CD4-positive, alpha-beta T cell (primary cell): ENCODE results near the gene SNX17. TPM values are rescaled to one million over a fixed set of nuclear protein-coding genes. Genes with fewer than 3 reads are reported as not detected.

Experiments used
- ATAC-seq: fragments of 200-7000 bp; cut with Tn5 transposase; one replicate; pipeline ENCODE4 v1.10.0; 2022; ENCODE audit warnings: mild to moderate bottlenecking; ENCODE audit not compliant: poor library complexity
- CTCF ChIA-PET: fragments of 350-600 bp; sonication (Branson Sonifier 250); formaldehyde crosslinking; loops from one replicate; lab custom pipeline; 2021; ENCODE audit warnings: antibody characterized with exemption, inconsistent platforms; lab: Charles Lee
- POLR2A ChIA-PET: fragments of 350-600 bp; sonication (Branson Sonifier 250); formaldehyde crosslinking; loops from one replicate; lab custom pipeline; 2021; ENCODE audit warnings: antibody characterized with exemption, inconsistent platforms; lab: Charles Lee
- DNase-seq, 14 experiments: peaks; one replicate each; pipeline ENCODE4 v3.0.0-alpha.2; 2013 to 2020; ENCODE audit warnings: mixed read lengths in 2 of 14
- H3K27ac ChIP-seq, 2 donors: one replicate each; pipeline versions ENCODE4 v1.5.1 to v1.7.0; 2013; ENCODE audit warnings: low read length in 2 of 2, low read depth in 1 of 2, mild to moderate bottlenecking in 1 of 2
- H3K27me3 ChIP-seq, 2 experiments: 1 replicate in 1 of 2; 2 replicates in 1 of 2; pipeline versions ENCODE4 v1.6.1 to v1.7.0; 2013; ENCODE audit warnings: low read length in 2 of 2, control low read depth in 1 of 2, mild to moderate bottlenecking in 1 of 2, moderate library complexity in 1 of 2; ENCODE audit not compliant: insufficient read depth in 2 of 2, control insufficient read depth in 1 of 2
- H3K36me3 ChIP-seq: one replicate; pipeline ENCODE4 v1.6.1; 2013; ENCODE audit warnings: low read length, control low read depth; ENCODE audit not compliant: insufficient read depth
- H3K4me1 ChIP-seq: one replicate; pipeline ENCODE4 v1.6.1; 2013; ENCODE audit warnings: low read length, control low read depth; ENCODE audit not compliant: insufficient read depth
- H3K4me3 ChIP-seq: one replicate; pipeline ENCODE4 v1.5.1; 2013; ENCODE audit warnings: mild to moderate bottlenecking, low read length, moderate library complexity
- H3K9me3 ChIP-seq, 2 experiments: 1 replicate in 1 of 2; 2 replicates in 1 of 2; pipeline versions ENCODE4 v1.6.1 to v1.7.0; 2013; ENCODE audit warnings: low read length in 2 of 2, mild to moderate bottlenecking in 2 of 2, control low read depth in 1 of 2, moderate library complexity in 1 of 2; ENCODE audit not compliant: control insufficient read depth in 1 of 2, insufficient read depth in 1 of 2
- H3K27ac Mint-ChIP-seq: one replicate; pipeline ENCODE4 v1.8.0; 2020; ENCODE audit warnings: mixed read lengths
- H3K27me3 Mint-ChIP-seq: one replicate; pipeline ENCODE4 v1.8.0; 2021; ENCODE audit warnings: mixed read lengths
- H3K36me3 Mint-ChIP-seq: one replicate; pipeline ENCODE4 v1.8.0; 2021; ENCODE audit warnings: low read depth, mixed read lengths
- H3K4me1 Mint-ChIP-seq: one replicate; pipeline ENCODE4 v1.8.0; 2021; ENCODE audit warnings: low read depth, mixed read lengths
- H3K4me3 Mint-ChIP-seq: one replicate; pipeline ENCODE4 v1.8.0; 2020; ENCODE audit warnings: mild to moderate bottlenecking, mixed read lengths
- H3K9me3 Mint-ChIP-seq: one replicate; pipeline ENCODE4 v1.8.0; 2020; ENCODE audit warnings: mixed read lengths
- CTCF ChIP-seq: fragments of 200-600 bp; IDR thresholded peaks from one replicate; pipeline ENCODE4 v1.8.0; 2022; ENCODE audit warnings: antibody characterized with exemption, mild to moderate bottlenecking
- intact Hi-C, 2 experiments: fragments of 100-400 bp; cut with DNase I in 1 of 2; cut with micrococcal nuclease in 1 of 2; formaldehyde crosslinking; loops; one replicate each; pipeline versions ENCODE4 v1.15.1 to v1.9.0; 2023 to 2025; cut with DNase I, micrococcal nuclease
- total RNA-seq, 174 experiments: library from RNA in 2 of 174; stranded (reverse) in 2 of 174; gene quantifications; one replicate each; pipeline ENCODE4 v1.2.3 and lab custom pipeline; 2021 to 2026

Gene SNX17
- total RNA-seq, 2 experiments from 2014 or later: 66.3 to 67.9 TPM

- intact Hi-C loops: loop anchor here in 1 of 2 experiments (1.0 to 5.0 kb wide), 4 partner anchors 11 to 246 kb away; partner anchors contain the start of genes CCDC121, EIF2B4, GPN1 and NRBP1
- CTCF ChIA-PET: interaction anchor here (1.1 kb wide), 1 partner anchor 11 kb away, joined by 4 read pairs; the partner anchor contains the start of gene EIF2B4
- peaks cover 32% of the 10 kb centered on the region for H3K4me1 Mint-ChIP-seq
- Histone ChIP-seq H3K4me1 (peaks cover 18% of the 10 kb centered on the region), H3K9me3 (no peaks in the 10 kb centered on the region), H3K27me3 (no peaks in the 10 kb centered on the region), H3K36me3 (peaks cover 65% of the 10 kb centered on the region), H3K4me3 (peak within 1 kb of the TSS; percentile 66), H3K27ac (peak within 1 kb of the TSS; percentile 80 to 86)
- peak within 1 kb of the TSS; percentile 93 for H3K4me3 Mint-ChIP-seq
- POLR2A ChIA-PET: interaction anchor here (1.0 to 2.9 kb wide), 12 partner anchors 10 to 330 kb away, joined by 3 to 30 read pairs (median 9); partner anchors contain the start of genes CCDC121, EIF2B4, GPN1 and GTF3C2
- peak; percentile 75 to 94 (median 86) for DNase-seq
- no peak for TF ChIP-seq CTCF
- H3K36me3 Mint-ChIP-seq: peaks cover 80% of the 10 kb centered on the region
- no peaks in the 10 kb centered on the region for H3K27me3 Mint-ChIP-seq
- peak within 1 kb of the TSS; percentile 91 for H3K27ac Mint-ChIP-seq
- peak; percentile 92 for ATAC-seq
- no peaks in the 10 kb centered on the region for H3K9me3 Mint-ChIP-seq
Observed at GRCh38 chr2:27380626-27381545, 10.5 kb downstream of the SNX17 start, which contains the start of gene ZNF513. Gene ZNF513 (minus strand): TSS chr2:27380734. CDS start chr2:27380526, 208 bp downstream.

- H3K4me3 Mint-ChIP-seq: peak overlapping the region; percentile 91
- H3K27me3 ChIP-seq: no peaks in the 10 kb centered on the region
- H3K36me3 ChIP-seq: peaks cover 64% of the 10 kb centered on the region
- no peak overlapping the region for H3K4me3 ChIP-seq
- H3K9me3 ChIP-seq: no peaks in the 10 kb centered on the region
- POLR2A ChIA-PET: interaction anchor here (2.9 kb wide), 1 partner anchor 28 kb away, joined by 16 read pairs; the partner anchor contains the start of gene PPM1G
- H3K27me3 Mint-ChIP-seq: no peaks in the 10 kb centered on the region
- peaks cover 79% of the 10 kb centered on the region for H3K36me3 Mint-ChIP-seq
- peaks cover 32% of the 10 kb centered on the region for H3K4me1 Mint-ChIP-seq
- peak overlapping the region; percentile 91 for H3K27ac Mint-ChIP-seq
- no peaks in the 10 kb centered on the region for H3K9me3 Mint-ChIP-seq
- peak overlapping the region in 1 of 2 donors; percentile 29 for H3K27ac ChIP-seq
- TF ChIP-seq CTCF: no peak
- CTCF ChIA-PET: interaction anchor here (1.1 kb wide), 1 partner anchor 12 kb away, joined by 4 read pairs; the partner anchor contains the start of gene EIF2B4
- peaks cover 18% of the 10 kb centered on the region for H3K4me1 ChIP-seq
- no peak for ATAC-seq
- intact Hi-C loops: loop anchor here in 1 of 2 experiments (2.0 to 5.0 kb wide), 3 partner anchors 27 to 246 kb away; partner anchors contain the start of genes CCDC121, GPN1, NRBP1 and PPM1G
- DNase-seq: no peak
Observed at GRCh38 chr2:27381577-27382181, 11.3 kb downstream of the SNX17 start.
